Renal pelvis (tissue), 12 donors: ENCODE measurements around the gene CDS1. TPM values are rescaled to one million over a fixed set of nuclear protein-coding genes. Genes with fewer than 3 reads are reported as not detected.
A peak's percentile ranks its signal among the peaks of the same experiment; 100 is the strongest.
"Not testable (repeated sequence)": the region's sequence is repeated elsewhere in the genome, so short reads cannot be mapped to it uniquely, and the experiment has no call there.

Source experiments
- DNase-seq: peaks from one replicate; pipeline ENCODE4 v3.0.0-alpha.2; 2013
- long read RNA-seq, 16 experiments: transcript quantifications; one replicate each; lab custom pipeline, GENCODE V29; 2026
- polyA plus RNA-seq, 3 donors: library from polyadenylated mRNA; unstranded; fragments of 120-200 nt; gene quantifications; one replicate each; pipeline ENCODE4 v1.2.1, GENCODE V29; 2013; ENCODE audit not compliant: insufficient read length in 3 of 3

The CDS1 gene
- 10 to 100 TPM; 22.3 to 30.0 (median 24.3) TPM for polyA plus RNA-seq
- long read RNA-seq, donor 1, full-length matches to known transcripts, result 4 of 4 reads
- long read RNA-seq, donor 1, partial matches to known transcripts, result 0 of 4 reads
- long read RNA-seq, donor 1, other reads (novel, unspliced or antisense), result 0 of 4 reads
- long read RNA-seq, donor 2, full-length matches to known transcripts, result 8 of 8 reads
- long read RNA-seq, donor 2, partial matches to known transcripts, result 0 of 8 reads
- long read RNA-seq, donor 2, other reads (novel, unspliced or antisense), result 0 of 8 reads
- long read RNA-seq, donor 3, full-length matches to known transcripts, result 4 of 4 reads
- long read RNA-seq, donor 3, partial matches to known transcripts, result 0 of 4 reads
- long read RNA-seq, donor 3, other reads (novel, unspliced or antisense), result 0 of 4 reads
- long read RNA-seq, donor 4, full-length matches to known transcripts, result 7 of 7 reads
- long read RNA-seq, donor 4, partial matches to known transcripts, result 0 of 7 reads
- long read RNA-seq, donor 4, other reads (novel, unspliced or antisense), result 0 of 7 reads
- long read RNA-seq, donor 5, full-length matches to known transcripts, result 4 of 4 reads
- long read RNA-seq, donor 5, partial matches to known transcripts, result 0 of 4 reads
- long read RNA-seq, donor 5, other reads (novel, unspliced or antisense), result 0 of 4 reads
- long read RNA-seq, donor 6, full-length matches to known transcripts, result 8 of 8 reads
- long read RNA-seq, donor 6, partial matches to known transcripts, result 0 of 8 reads
- long read RNA-seq, donor 6, other reads (novel, unspliced or antisense), result 0 of 8 reads
- long read RNA-seq, donor 7, full-length matches to known transcripts, result 5 of 5 reads
- long read RNA-seq, donor 7, partial matches to known transcripts, result 0 of 5 reads
- long read RNA-seq, donor 7, other reads (novel, unspliced or antisense), result 0 of 5 reads
- long read RNA-seq, donor 8, result 0 reads
- long read RNA-seq, donor 9, full-length matches to known transcripts, result 10 of 10 reads
- long read RNA-seq, donor 9, partial matches to known transcripts, result 0 of 10 reads
- long read RNA-seq, donor 9, other reads (novel, unspliced or antisense), result 0 of 10 reads
- long read RNA-seq, donor 10, full-length matches to known transcripts, result 5 of 5 reads
- long read RNA-seq, donor 10, partial matches to known transcripts, result 0 of 5 reads
- long read RNA-seq, donor 10, other reads (novel, unspliced or antisense), result 0 of 5 reads
- long read RNA-seq, donor 11, full-length matches to known transcripts, result 6 of 6 reads
- long read RNA-seq, donor 11, partial matches to known transcripts, result 0 of 6 reads
- long read RNA-seq, donor 11, other reads (novel, unspliced or antisense), result 0 of 6 reads
- long read RNA-seq, donor 12, full-length matches to known transcripts, result 13 of 13 reads
- long read RNA-seq, donor 12, partial matches to known transcripts, result 0 of 13 reads
- long read RNA-seq, donor 12, other reads (novel, unspliced or antisense), result 0 of 13 reads
- long read RNA-seq, donor 13, full-length matches to known transcripts, result 5 of 5 reads
- long read RNA-seq, donor 13, partial matches to known transcripts, result 0 of 5 reads
- long read RNA-seq, donor 13, other reads (novel, unspliced or antisense), result 0 of 5 reads
- long read RNA-seq, donor 14, full-length matches to known transcripts, result 17 of 17 reads
- long read RNA-seq, donor 14, partial matches to known transcripts, result 0 of 17 reads
- long read RNA-seq, donor 14, other reads (novel, unspliced or antisense), result 0 of 17 reads
- long read RNA-seq, donor 15, full-length matches to known transcripts, result 15 of 15 reads
- long read RNA-seq, donor 15, partial matches to known transcripts, result 0 of 15 reads
- long read RNA-seq, donor 15, other reads (novel, unspliced or antisense), result 0 of 15 reads
- long read RNA-seq, donor 16, full-length matches to known transcripts, result 12 of 12 reads
- long read RNA-seq, donor 16, partial matches to known transcripts, result 0 of 12 reads
- long read RNA-seq, donor 16, other reads (novel, unspliced or antisense), result 0 of 12 reads

- no peak for DNase-seq
Observed at GRCh38 chr4:84582988-84583875, at the start of gene CDS1. Gene CDS1, plus strand, starts transcription at chr4:84583127. Its CDS starts 275 bp downstream, at chr4:84583402.

DNA sequence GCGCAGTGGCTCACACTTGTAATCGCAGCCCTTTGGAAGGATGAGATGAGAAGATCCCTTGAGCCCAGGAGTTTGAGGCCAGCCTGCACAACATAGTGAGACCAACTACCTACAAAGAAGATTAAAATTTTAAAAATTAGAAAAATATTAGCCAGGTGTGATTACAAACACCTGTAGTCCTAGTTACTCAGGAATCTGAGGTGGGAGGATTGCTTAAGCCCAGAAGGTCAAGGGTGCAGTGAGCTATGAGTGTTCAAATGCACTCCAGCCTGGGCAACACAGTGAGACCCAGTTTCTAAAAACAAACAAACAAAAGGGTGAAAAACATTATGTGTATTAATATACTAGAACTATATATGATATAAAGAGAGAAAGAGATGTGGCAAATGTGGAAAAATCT, 47.0 kb upstream of the CDS1 start:
- no peak for DNase-seq

- no peak for DNase-seq
Observed at GRCh38 chr4:84545093-84545492, 37.8 kb upstream of the CDS1 start.

- no peak for DNase-seq
Observed at GRCh38 chr4:84547211-84547610, 35.7 kb upstream of the CDS1 start.

DNA sequence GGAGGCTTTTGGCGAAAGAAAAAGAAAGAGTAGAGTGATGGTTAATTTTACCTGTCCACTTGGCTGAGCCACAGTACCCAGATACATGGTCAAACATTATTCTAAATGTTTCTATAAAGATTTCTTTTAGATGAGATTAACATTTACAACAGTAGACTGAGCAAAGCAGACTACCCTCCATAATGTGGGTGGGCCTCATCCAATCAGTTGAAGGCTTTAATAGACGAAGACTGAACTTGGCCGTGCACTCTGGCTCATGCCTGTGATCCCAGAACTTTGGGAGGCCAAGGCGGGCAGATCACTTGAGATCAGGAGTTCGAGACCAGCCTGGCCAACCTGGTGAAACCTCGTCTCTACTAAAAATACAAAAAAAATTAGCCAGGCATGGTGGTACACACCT, 33.7 kb upstream of the CDS1 start:
- DNase-seq, result not testable (repeated sequence)

DNA sequence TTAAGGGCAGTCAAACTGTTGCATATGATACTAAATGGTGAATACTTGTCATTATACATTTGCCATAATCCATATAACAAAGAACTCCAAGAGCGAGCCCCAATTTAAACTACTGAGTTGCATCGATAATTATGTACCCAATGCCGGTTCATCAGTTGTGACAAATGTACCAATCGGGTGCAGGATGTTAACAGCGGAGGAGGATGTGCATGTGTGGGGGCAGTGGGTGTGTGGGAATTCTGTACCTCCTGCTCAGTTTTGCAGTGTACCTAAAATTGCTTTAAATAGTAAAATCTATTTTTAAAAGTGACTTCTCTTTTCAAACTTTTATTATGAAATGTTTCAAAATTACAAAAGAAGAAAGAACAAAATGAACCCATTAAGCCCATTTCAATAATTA, 20.8 kb upstream of the CDS1 start:
- no peak for DNase-seq

- no peak for DNase-seq
Observed at GRCh38 chr4:84563002-84563401, 19.9 kb upstream of the CDS1 start.

DNA sequence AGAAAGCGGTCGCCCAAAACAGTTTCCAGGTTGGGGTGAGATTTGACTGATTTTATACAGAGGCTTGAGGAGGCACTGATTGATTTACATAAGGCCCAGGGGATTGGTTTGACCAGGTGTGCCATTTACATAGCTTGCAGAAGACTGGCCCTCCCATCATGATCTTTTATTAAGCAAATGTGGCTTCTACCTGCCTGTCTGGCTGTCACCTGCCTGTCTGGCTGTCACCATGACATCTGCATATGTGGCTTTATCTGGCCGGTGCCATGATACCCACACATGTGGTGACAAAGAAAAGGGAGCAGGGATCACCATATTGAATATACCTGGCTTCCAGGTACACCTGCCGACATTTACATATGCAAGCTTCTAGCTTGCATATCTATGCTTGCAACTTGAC, 17.0 kb upstream of the CDS1 start:
- DNase-seq, result no peak

DNA sequence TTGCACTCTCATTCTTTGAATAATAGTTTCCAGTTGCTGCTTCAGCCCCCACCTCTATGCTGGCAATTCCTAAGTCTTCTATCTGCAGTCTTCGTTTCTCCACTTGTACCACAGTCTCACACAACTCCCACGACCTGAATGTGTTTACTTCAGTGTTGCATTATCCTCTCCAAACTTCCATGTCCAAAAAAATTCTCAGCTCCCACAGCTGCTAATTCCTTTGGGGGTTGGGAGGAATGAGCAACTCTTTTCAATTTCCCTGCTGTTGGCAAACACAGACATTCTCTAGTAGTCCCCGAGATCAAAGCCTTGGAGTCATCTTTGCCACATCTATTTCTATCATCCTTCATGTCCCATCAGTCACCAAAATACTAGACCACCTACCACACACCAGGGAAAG, 14.4 kb upstream of the CDS1 start:
- no peak for DNase-seq

- DNase-seq, result no peak
Observed at GRCh38 chr4:84569009-84569408, 13.9 kb upstream of the CDS1 start.

GRCh38 chr4:84573385-84574068, 9.4 kb upstream of the CDS1 start:
- DNase-seq, result no peak

DNA sequence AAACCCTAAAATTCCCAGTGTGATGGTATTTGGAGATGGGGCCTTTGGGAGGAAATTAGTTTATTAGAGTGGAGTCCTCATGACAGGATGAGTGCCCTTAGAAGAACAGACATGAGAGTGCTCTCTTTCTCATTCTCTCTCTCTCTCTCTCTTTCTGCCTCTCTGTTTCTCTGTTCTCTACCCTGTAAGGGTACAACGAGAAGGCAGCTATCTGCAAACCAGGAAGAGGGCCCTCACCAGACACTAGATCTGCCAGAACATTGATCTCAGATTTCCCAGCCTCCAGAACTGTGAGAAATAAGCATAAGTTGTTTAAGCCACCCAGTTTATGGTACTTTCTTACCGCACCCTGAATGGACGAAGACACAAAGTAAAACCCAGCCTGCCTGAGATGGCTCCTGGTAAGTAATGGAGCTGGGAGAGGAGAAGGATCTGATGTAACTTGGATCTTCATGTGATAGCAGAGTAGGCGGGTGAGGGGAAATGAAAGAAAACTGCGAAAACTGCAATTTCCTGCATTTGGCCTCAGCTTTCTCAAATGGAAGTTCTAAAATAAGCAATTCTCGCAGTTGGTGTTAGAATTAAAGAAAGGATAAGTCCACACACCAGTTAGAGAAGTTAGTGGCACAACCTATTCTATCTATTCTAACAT, 8.7 kb upstream of the CDS1 start:
- no peak for DNase-seq

DNA sequence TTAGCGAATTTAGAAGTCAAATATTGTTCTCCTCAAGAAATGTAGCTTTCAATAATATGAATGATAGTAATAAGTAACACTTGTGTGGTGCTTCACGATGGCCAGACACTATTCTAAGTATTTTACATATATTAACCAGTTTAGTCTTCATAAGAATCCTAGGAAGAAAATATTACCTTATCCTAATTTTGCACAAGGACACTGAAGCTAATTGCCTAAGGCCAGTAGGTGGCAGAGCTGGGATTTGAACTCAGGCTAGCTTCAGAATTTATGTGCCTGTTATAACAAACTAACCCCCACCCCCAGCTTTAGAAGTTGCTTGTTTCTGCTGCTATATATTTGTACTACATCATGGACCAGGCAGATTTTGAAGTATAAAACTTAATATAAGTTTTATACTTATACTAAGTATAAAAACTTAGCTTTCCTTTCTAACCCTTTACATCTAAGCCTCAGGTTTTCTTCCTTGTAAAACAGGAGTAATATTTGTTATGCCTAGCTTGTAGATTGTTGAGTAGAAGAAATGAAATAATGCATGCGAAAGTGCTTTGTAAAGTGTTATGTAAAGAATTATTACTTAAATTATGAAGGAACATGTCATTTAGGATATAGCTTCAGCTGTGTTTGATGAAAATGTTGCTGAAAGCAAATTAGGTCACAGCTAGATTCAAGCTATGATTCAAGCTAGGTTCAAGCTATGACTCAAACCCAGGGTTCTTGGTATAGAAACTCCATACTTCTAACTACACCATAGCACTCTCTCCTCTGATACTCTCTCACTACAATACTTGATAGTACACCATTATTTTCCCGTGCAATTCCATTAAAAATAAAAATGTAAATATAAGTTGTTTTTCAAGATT, 4.2 kb upstream of the CDS1 start:
- DNase-seq, result peak; percentile 42

- peak; percentile 90 for DNase-seq
Observed at GRCh38 chr4:84579403-84579776, 3.5 kb upstream of the CDS1 start.

DNA sequence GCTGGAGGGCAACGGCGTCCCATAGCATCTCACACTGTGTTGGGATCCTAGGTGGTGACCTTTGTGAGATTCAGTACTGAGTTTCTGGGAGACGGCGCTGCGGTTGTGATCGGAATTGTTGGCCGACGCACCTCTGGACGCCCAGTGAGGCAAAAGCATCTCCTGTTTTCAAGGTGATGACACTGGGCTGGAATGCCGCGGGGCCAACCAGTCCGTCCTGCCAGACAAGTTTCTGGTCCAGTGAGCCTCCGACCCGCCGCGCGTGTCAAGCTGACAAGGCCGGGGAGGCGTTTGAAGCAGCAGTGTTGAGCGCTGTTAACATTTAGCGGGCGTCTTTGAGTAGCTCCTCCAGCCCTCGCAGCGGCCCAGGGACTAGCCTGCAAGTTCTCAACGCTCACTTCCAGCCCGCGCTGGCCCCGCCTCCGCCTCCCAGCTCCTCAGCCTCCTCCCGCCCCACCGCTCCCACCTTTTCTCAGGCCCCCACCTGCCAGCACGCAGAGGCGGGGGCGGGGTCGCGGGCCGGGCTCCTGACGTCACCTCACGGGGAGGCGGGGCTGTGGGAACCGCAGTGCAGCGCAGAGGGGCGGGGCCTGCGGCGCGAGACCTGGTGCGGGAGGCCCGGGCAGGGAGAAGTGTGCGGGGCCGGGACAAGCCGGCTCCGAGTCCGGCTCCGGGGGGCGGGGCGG, 482 bp upstream of the CDS1 start:
- DNase-seq, result peak; percentile 93

DNA sequence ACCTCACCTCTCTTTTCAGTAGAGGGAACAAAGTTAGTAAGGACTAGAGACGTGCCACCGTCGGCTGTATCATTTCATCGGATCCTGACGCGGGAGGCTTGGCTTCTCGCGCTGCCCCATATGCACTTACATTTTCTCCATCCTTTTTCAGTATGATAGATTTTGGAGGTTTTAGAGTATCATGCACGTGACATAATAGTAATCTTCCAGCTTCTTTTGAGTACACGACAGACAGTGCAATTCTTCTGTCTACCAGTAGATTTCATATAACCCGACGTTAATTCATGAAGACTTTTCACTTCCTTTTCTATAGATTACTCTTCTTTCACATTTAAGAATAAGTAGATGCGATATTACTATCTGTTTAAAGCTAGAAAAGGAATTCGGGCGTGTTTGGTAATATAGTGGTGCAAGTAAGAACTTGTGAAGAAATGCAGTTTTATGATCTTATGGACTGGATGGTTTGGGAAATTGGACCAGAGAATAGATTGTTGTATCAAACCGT, 1.0 kb downstream of the CDS1 start:
- DNase-seq, result no peak
